Right atrium auricular region (tissue), 2 donors: ENCODE data around the gene MYOM1. TPM values are rescaled to one million over a fixed set of nuclear protein-coding genes. Genes with fewer than 3 reads are reported as not detected.
"Not testable (repeated sequence)": the region's sequence is repeated elsewhere in the genome, so short reads cannot be mapped to it uniquely, and the experiment has no call there.

Experiments used
- DNase-seq: peaks from one replicate; pipeline ENCODE4 v3.0.0-alpha.2; 2019; ENCODE audit warnings: low spot score
- H3K27ac ChIP-seq, 2 donors: fragments of 200-600 bp; sonication (generic); 1 replicate in 1 of 2; 2 replicates in 1 of 2; pipeline ENCODE4 v1.5.1; 2016 to 2019
- H3K27me3 ChIP-seq, 2 donors: fragments of 200-600 bp; sonication (generic); one replicate each; pipeline versions ENCODE4 v1.5.1 to v1.6.0; 2017 to 2019
- H3K36me3 ChIP-seq: fragments of 200-600 bp; sonication (generic); one replicate; pipeline ENCODE4 v1.5.1; 2016
- H3K4me1 ChIP-seq, 2 donors: fragments of 200-600 bp; sonication (generic); one replicate each; pipeline versions ENCODE4 v1.5.1 to v1.6.0; 2017 to 2019
- H3K4me3 ChIP-seq, 2 donors: fragments of 200-600 bp; sonication (generic); 1 replicate in 1 of 2; 2 replicates in 1 of 2; pipeline ENCODE4 v1.5.1; 2017 to 2019; ENCODE audit warnings: mild to moderate bottlenecking in 1 of 2, moderate library complexity in 1 of 2
- H3K9me3 ChIP-seq, 2 donors: fragments of 200-600 bp; sonication (generic); one replicate each; pipeline ENCODE4 v1.5.1; 2019
- total RNA-seq, 2 donors: library from RNA; depleted of rRNA; stranded (reverse); fragments of >200 nt; gene quantifications; one replicate each; pipeline ENCODE4 v1.1.0, GENCODE V29; 2016
- TF ChIP-seq, protein P1 (sequence below), 2 donors: fragments of 200-600 bp; sonication (generic); IDR thresholded peaks; one replicate each; pipeline ENCODE4 v1.5.1; 2019; ENCODE audit warnings: antibody characterized with exemption in 2 of 2

MYOM1 gene
- total RNA-seq, 2 donors from 2014 or later = 357 to 410 TPM

DNA sequence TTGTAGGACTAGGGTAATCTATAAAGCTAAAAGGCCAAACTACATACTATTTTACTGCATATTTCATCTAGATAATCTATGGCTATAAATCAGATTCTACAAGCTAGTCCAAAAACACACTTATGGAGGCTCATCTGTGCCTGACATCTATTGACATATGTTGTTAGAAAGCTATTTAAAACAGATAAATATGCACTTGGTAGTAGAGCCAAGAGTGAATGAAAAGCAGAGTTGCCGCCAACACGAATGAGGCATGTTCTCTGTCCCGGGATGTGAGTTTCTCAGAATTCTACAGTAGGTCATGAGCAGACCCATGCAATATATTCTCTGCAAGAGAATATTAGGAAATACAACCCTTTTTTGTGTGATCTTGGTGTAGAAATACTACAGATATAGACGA lies 140.1 kb downstream of the MYOM1 start:
- peaks cover 95% of the 10 kb centered on the region for H3K36me3 ChIP-seq

DNA sequence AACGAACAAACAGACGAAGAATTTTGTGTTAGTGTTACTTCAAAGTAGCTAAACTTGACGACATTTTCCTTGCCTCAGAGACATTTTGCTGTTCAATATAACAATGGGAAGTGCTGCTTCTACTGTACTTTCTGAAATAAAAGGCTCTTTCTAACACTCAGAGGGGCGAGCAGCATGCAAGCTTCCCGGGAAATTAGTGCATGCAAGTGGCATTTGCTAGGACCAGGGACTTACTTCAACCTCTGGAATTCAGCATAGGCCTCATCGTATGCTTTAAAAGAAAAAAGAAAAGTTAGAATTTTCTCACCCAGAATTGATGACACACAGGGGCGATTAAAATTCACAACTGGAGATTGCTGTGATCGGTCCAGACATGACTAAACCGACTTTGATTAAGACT lies 144.3 kb downstream of the MYOM1 start:
- H3K36me3 ChIP-seq = peaks cover 78% of the 10 kb centered on the region

More for the DNA sequence above, 140.1 kb downstream of the MYOM1 start:
- TF ChIP-seq, protein P1, sequence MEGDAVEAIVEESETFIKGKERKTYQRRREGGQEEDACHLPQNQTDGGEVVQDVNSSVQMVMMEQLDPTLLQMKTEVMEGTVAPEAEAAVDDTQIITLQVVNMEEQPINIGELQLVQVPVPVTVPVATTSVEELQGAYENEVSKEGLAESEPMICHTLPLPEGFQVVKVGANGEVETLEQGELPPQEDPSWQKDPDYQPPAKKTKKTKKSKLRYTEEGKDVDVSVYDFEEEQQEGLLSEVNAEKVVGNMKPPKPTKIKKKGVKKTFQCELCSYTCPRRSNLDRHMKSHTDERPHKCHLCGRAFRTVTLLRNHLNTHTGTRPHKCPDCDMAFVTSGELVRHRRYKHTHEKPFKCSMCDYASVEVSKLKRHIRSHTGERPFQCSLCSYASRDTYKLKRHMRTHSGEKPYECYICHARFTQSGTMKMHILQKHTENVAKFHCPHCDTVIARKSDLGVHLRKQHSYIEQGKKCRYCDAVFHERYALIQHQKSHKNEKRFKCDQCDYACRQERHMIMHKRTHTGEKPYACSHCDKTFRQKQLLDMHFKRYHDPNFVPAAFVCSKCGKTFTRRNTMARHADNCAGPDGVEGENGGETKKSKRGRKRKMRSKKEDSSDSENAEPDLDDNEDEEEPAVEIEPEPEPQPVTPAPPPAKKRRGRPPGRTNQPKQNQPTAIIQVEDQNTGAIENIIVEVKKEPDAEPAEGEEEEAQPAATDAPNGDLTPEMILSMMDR (IDR thresholded peaks at IDR 0.05) = no peak
- H3K27me3 ChIP-seq = no peaks in the 10 kb centered on the region
- no peak overlapping the region for H3K27ac ChIP-seq
- H3K4me3 ChIP-seq = no peak overlapping the region
- no peak for DNase-seq
- no peaks in the 10 kb centered on the region for H3K9me3 ChIP-seq
- H3K4me1 ChIP-seq = no peaks in the 10 kb centered on the region

DNA sequence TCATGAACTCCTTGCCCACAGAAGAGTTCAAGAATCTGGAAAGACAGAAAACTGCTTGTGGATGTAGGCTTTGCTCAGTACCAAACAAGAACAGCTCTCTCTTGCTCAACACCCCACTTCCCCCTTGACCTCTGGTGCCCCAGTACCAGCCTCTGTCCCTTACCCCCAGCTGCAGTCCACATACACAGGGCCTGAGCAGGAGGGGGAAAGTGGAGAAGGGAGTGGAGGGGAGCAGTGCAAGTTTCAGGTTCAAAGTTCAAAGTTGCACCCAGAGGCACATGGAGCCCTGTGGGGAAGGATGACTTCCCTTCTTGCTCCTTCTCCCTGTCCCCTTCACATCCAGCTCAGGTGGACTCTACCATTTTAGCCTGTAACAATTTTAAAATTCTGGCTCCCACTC lies 145.7 kb downstream of the MYOM1 start:
- Histone ChIP-seq H3K27me3 (no peaks in the 10 kb centered on the region), H3K36me3 (peaks cover 64% of the 10 kb centered on the region)

More for the DNA sequence above, 144.3 kb downstream of the MYOM1 start:
- H3K27ac ChIP-seq = no peak overlapping the region
- H3K27me3 ChIP-seq = no peaks in the 10 kb centered on the region
- no peak for DNase-seq
- no peak overlapping the region for H3K4me3 ChIP-seq
- H3K9me3 ChIP-seq = no peaks in the 10 kb centered on the region
- TF ChIP-seq, protein P1 (IDR thresholded peaks at IDR 0.05) = no peak
- H3K4me1 ChIP-seq = no peaks in the 10 kb centered on the region

DNA sequence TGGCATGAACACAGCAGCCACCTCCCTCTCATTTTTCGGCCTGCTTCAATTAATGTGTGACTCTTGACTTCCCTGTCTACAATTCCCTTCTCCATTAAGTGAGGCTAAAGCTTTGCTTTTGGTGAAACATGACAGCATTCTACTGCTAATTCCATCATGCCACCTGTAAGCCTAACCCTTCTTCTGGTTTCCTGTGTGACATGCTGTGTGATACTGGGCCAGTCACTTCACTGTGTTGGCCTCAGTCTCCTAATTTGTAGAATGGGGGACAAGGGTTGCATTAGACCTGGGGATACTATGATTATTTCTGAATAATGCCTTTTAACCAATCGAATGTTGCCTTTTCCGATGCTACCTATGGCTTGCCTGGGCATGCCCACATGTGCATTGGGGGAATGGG lies 146.4 kb downstream of the MYOM1 start:
- H3K4me1 ChIP-seq, DNase-seq, H3K27me3 ChIP-seq, H3K27ac ChIP-seq, H3K4me3 ChIP-seq, H3K9me3 ChIP-seq: not testable (repeated sequence)
- H3K36me3 ChIP-seq = peaks cover 56% of the 10 kb centered on the region

More for the DNA sequence above, 145.7 kb downstream of the MYOM1 start:
- TF ChIP-seq, protein P1 (IDR thresholded peaks at IDR 0.05) = no peak
- no peaks in the 10 kb centered on the region for H3K9me3 ChIP-seq
- H3K4me3 ChIP-seq = no peak overlapping the region
- no peak for DNase-seq
- no peaks in the 10 kb centered on the region for H3K4me1 ChIP-seq
- H3K27ac ChIP-seq = no peak overlapping the region

DNA sequence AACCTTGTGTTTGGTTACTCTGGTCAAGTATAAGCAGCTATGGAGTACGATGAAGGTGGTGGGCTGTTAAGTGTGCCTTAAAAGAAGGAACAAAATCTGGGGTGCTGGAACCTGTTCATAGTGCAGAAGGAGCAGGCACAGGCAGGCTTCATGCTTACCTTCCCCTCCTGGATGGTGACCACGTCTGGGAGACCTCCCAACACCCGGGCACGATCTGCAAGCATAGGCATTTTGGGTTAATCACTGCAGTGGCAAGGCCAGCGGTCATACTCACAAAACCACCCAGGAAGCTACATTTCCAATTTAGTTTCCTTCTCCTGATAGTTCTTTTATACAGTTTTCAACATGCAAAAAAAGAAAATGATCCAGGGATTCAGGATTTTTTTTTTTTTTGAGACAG lies 148.1 kb downstream of the MYOM1 start:
- Histone ChIP-seq H3K4me1 (peaks cover 0 to 5% of the 10 kb centered on the region in 2 donors), H3K4me3 (no peak overlapping the region), H3K27me3 (no peaks in the 10 kb centered on the region), H3K36me3 (peaks cover 52% of the 10 kb centered on the region), H3K9me3 (no peaks in the 10 kb centered on the region), H3K27ac (no peak overlapping the region)
- TF ChIP-seq, protein P1 (IDR thresholded peaks at IDR 0.05) = no peak
- DNase-seq = no peak

DNA sequence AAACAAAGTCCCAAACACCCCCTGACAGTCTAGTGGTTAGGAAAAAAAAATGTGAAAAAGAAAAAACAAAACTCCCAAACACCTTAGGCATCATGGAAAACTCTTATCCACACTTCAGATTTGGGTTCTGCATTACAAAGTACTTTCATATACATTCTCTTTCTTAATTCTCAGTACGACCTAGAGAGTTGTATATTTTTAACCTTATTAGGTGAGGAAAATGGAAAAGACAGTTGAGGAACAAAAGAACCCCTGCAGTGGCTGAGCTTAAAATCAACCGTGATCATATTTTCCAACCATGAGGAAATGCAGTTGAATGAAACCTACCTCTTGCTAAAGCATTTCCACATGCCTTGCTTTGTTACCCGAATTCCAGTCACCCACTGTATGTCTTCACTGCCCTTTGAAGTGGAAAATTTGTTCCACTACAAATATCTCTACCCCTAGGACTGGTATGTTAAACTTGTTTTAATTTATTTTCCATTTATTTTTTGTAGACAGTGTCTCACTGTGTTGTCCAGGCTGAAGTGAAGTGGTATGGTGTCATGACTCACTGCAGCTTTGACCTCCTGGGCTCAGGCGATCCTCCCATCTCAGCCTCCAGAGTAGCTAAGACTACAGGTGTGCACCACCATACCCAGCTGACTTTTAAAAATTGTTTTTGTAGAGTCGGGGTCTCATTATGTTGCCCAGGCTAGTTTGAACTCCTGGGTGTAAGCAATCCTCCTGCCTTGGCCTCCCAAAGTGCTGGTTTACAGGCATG lies 149.9 kb downstream of the MYOM1 start:
- Histone ChIP-seq H3K9me3 (no peaks in the 10 kb centered on the region), H3K27me3 (no peaks in the 10 kb centered on the region), H3K27ac (no peak overlapping the region), H3K36me3 (peaks cover 38% of the 10 kb centered on the region), H3K4me1 (peaks cover 0 to 5% of the 10 kb centered on the region in 2 donors), H3K4me3 (no peak overlapping the region)
- no peak for DNase-seq
- TF ChIP-seq, protein P1 (IDR thresholded peaks at IDR 0.05) = no peak
